Measurements from ENCODE around the gene TMIGD3. TPM values are rescaled to one million over a fixed set of nuclear protein-coding genes. Genes with fewer than 3 reads are reported as not detected.

TMIGD3 gene
- total RNA-seq, 1 experiment from 2014 or later: not detected

DNA sequence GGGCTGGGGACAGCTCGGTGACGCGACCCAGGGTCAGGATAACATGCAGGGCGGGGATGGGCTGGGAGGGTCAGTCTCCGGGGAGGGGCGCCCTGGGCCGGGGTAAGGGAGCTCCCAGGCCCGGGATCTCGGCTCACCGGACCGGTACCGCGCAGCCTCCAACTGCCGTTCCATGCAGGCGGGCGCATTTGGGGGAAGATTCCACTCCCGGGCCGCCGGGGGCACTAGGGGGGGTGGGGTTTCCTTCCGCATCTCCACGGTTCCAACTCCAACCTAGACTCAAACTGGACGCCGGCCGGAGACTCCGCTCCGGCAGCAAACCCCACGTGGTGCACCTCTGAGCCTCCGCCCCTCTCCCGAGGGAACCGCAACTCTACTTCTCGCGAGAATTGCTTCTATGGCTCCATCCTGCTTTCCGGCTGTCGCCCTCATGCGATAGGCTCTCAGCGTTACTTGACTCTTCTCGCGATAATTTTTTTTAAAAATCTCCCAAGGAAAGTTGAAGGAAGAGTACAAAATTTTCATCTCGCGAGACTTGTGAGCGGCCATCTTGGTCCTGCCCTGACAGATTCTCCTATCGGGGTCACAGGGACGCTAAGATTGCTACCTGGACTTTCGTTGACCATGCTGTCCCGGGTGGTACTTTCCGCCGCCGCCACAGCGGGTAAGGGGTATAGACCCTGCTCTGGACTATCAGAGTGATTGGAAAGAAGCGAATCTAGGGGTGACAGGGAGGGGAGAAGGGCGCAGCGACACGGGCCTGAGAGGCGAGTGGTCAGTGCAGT lies 54.3 kb downstream of the TMIGD3 start, which contains the start of the genes ATP5PB and WDR77:
TSS of gene ATP5PB (plus strand) at position 547 of the 785 bp plus-strand sequence. CDS start at position 625, 78 bp downstream.
TSS of gene WDR77 (minus strand) at position 339 of the 785 bp plus-strand sequence. CDS start at position 252, 87 bp downstream.
- CTCF ChIA-PET: interaction anchor here (0.5 to 2.0 kb wide), 3 partner anchors 9 to 263 kb away, joined by 3 to 6 read pairs (median 4); no protein-coding TSS in a partner anchor

DNA sequence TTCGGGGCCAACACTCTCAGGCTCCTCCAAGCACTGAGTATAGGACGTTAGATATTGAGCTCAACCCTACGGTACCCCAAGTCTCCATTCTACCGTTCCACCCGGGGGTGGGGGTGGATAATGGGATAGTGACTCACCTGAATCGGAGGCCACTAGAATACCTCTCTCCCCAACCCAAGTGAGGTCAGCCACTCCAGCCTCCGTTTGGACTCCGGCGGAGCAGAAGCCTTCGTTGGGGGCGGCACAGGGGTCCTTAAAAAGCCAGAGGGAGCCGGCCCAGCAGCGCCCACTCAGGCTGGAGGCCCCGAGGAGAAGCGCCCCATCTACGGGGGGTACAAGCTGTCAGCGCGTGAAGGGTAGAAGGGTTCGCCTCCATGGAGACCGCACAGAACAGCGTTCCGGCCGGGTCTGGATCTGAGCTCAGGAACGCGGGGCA lies 54.9 kb downstream of the TMIGD3 start:
- ChIA-PET POLR2A (interaction anchor here (0.6 to 2.8 kb wide), 14 partner anchors 9 to 738 kb away, joined by 3 to 22 read pairs (median 5); partner anchors contain the start of genes CEPT1, DRAM2, INKA2 and OVGP1), CTCF (interaction anchor here (1.4 to 2.0 kb wide), 3 partner anchors 9 to 60 kb away, joined by 3 to 6 read pairs (median 4); no protein-coding TSS in a partner anchor)
- intact Hi-C loops (cut with micrococcal nuclease): no loop called here
- no peaks in the 10 kb centered on the region for H3K27me3 Mint-ChIP-seq (ENCODE audit: insufficient read depth, unreplicated experiment)
- H3K4me1 Mint-ChIP-seq (ENCODE audit: insufficient read depth, unreplicated experiment): peaks cover 37% of the 10 kb centered on the region
- H3K27ac Mint-ChIP-seq (ENCODE audit: low read depth, unreplicated experiment): peak overlapping the region; percentile 99
- H3K4me3 Mint-ChIP-seq (ENCODE audit: unreplicated experiment): peak overlapping the region; percentile 97
- peak; percentile 45 for DNase-seq (ENCODE audit: unreplicated experiment)
- H3K9me3 Mint-ChIP-seq (ENCODE audit: unreplicated experiment): no peaks in the 10 kb centered on the region
- no TSS peak for BruUV-seq (replicated peaks)
- TF ChIP-seq, protein P1, sequence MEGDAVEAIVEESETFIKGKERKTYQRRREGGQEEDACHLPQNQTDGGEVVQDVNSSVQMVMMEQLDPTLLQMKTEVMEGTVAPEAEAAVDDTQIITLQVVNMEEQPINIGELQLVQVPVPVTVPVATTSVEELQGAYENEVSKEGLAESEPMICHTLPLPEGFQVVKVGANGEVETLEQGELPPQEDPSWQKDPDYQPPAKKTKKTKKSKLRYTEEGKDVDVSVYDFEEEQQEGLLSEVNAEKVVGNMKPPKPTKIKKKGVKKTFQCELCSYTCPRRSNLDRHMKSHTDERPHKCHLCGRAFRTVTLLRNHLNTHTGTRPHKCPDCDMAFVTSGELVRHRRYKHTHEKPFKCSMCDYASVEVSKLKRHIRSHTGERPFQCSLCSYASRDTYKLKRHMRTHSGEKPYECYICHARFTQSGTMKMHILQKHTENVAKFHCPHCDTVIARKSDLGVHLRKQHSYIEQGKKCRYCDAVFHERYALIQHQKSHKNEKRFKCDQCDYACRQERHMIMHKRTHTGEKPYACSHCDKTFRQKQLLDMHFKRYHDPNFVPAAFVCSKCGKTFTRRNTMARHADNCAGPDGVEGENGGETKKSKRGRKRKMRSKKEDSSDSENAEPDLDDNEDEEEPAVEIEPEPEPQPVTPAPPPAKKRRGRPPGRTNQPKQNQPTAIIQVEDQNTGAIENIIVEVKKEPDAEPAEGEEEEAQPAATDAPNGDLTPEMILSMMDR (IDR thresholded peaks at IDR 0.05; ENCODE audit: unreplicated experiment): no peak
- H3K36me3 Mint-ChIP-seq (ENCODE audit: insufficient read depth, unreplicated experiment): peaks cover 39% of the 10 kb centered on the region

More for the DNA sequence above, 54.3 kb downstream of the TMIGD3 start, which contains the start of the genes ATP5PB and WDR77:
- no peaks in the 10 kb centered on the region for H3K27me3 Mint-ChIP-seq (ENCODE audit: insufficient read depth, unreplicated experiment)
- TF ChIP-seq, protein P1 (IDR thresholded peaks at IDR 0.05; ENCODE audit: unreplicated experiment): no peak
- no peaks in the 10 kb centered on the region for H3K9me3 Mint-ChIP-seq (ENCODE audit: unreplicated experiment)
- H3K36me3 Mint-ChIP-seq (ENCODE audit: insufficient read depth, unreplicated experiment): peaks cover 33% of the 10 kb centered on the region
- peak within 1 kb of the TSS; percentile 99 for H3K27ac Mint-ChIP-seq (ENCODE audit: low read depth, unreplicated experiment)
- intact Hi-C loops (cut with micrococcal nuclease): no loop called here
- no TSS peak for BruUV-seq (replicated peaks)
- peaks cover 36% of the 10 kb centered on the region for H3K4me1 Mint-ChIP-seq (ENCODE audit: insufficient read depth, unreplicated experiment)
- POLR2A ChIA-PET: interaction anchor here (0.7 to 2.8 kb wide), 14 partner anchors 10 to 737 kb away, joined by 3 to 22 read pairs (median 5); partner anchors contain the start of genes CEPT1, DRAM2, INKA2 and OVGP1
- peak; percentile 98 for DNase-seq (ENCODE audit: unreplicated experiment)
- H3K4me3 Mint-ChIP-seq (ENCODE audit: unreplicated experiment): peak within 1 kb of the TSS; percentile 97

DNA sequence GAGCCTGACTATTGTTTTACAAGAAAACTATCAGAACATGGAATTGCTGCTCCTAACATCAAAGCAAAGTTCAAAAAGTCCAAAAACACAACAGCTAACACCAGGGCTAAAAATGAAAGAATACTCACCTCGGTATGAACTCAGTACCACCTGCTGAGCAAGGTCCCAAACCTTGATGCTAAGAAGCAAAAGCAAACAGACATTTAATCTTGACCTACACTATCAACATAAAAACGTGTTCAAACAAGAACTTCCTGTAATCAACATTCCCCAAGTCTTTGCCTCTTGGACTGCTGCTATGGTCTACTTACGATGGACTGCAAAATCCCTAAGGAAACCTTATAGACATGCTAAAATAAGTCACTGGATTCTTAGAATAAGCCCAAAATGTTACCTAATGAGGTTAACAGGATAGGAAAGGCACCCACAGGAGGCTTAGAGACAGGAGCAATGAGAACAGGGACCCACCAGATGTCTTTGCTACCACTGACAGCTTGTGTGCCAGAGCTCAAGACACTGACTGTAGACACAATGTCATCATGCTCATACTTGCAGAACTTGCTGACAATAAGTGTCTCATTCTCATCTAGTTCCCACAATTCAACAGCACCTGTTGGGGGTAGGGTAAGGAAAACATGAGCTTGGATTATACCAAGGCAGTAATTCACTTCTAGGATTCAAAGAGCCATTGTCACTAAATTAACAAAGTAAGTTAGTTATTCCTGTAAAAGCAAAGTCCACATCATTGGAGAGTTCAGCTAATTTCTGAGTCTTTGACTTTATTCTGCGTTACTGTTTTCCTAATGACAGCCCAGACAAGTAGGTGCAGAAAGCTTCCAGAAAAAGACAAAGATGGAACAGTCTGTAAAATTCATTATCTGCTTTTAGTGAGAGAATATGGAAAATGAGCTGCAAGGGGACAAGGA lies 56.2 kb downstream of the TMIGD3 start:
- BruUV-seq (replicated peaks): no TSS peak
- no peak for DNase-seq (ENCODE audit: unreplicated experiment)
- no peaks in the 10 kb centered on the region for H3K27me3 Mint-ChIP-seq (ENCODE audit: insufficient read depth, unreplicated experiment)
- H3K9me3 Mint-ChIP-seq (ENCODE audit: unreplicated experiment): no peaks in the 10 kb centered on the region
- intact Hi-C loops (cut with micrococcal nuclease): no loop called here
- H3K36me3 Mint-ChIP-seq (ENCODE audit: insufficient read depth, unreplicated experiment): peaks cover 51% of the 10 kb centered on the region
- H3K4me3 Mint-ChIP-seq (ENCODE audit: unreplicated experiment): peak overlapping the region; percentile 97
- TF ChIP-seq, protein P1 (IDR thresholded peaks at IDR 0.05; ENCODE audit: unreplicated experiment): no peak
- peaks cover 37% of the 10 kb centered on the region for H3K4me1 Mint-ChIP-seq (ENCODE audit: insufficient read depth, unreplicated experiment)
- ChIA-PET CTCF (interaction anchor here (0.6 to 2.0 kb wide), 5 partner anchors 8 to 923 kb away, joined by 3 to 6 read pairs (median 3); no protein-coding TSS in a partner anchor), POLR2A (interaction anchor here (0.7 to 2.8 kb wide), 7 partner anchors 8 to 315 kb away, joined by 3 to 22 read pairs (median 5); no protein-coding TSS in a partner anchor)
- H3K27ac Mint-ChIP-seq (ENCODE audit: low read depth, unreplicated experiment): peak overlapping the region; percentile 99

Measured in MCF 10A (cell line).